Measurements from ENCODE around the gene HDLBP.

GRCh38 chr2:241225983-241226382 lies 89.5 kb downstream of the HDLBP start:
- no peak for TF ChIP-seq CTCF (IDR thresholded peaks at IDR 0.05 in 4 of 5, conservative IDR thresholded peaks at IDR 0.05 in 1 of 5)
- TF ChIP-seq POLR2A (IDR thresholded peaks at IDR 0.05), result no peak

All from gastrocnemius medialis (tissue), 4 donors.